Stimulated activated CD4-positive, alpha-beta T cell treated with anti-CD3 and anti-CD28 coated beads, Interleukin-2, amount 100 ng/mL, for 4 hours (primary cell): ENCODE measurements around the gene RNPS1.

ENCODE experiments used
- DNase-seq: peaks from one replicate; pipeline ENCODE4 v3.0.0-alpha.2; 2020; ENCODE audit warnings: low read depth

RNPS1 gene

DNA sequence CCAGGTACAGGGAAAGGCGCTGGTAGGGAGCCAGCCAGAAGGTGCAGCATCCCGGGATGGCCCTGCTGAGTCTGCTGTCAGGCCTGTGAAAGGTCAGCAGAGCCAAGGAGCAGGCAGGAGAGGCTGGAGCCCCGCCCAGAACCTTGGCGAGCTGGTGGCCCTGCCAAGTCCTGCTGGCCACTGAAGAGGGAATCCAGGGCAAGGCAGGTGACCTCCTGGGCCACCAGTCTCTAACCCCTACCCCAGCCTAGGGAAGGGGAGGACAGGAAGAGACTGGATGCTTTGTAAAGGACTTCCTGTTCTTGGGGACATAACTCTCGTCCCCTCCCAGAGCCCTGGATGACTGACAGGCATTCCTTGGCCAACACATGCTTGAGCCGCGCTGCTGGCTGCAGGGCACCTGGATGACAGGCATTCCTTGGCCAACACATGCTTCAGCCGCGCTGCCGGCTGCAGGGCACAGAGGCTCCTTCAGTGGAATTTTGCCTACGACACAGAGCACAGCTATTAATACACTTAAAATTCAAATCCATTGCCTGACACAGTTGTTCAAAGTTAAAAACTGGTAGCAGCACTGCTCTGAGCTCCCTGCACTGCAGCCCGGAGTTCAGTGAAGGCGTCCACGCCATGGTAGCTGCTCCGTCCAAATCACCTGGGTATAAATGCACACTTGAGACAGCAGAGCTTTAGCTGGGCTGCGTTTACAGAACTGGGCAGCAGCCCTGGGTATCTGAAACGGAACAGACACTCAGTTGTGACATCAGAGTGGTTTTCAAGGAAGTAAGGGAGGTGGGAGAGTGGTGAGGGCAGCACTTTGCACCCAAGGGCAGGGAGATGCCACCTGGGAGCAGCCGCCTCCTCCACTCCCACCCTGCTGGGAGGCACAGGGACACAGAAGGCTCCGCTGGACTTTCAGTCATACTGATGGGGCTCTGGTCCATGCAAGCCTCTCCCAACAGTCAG, 55.3 kb downstream of the RNPS1 start:
- DNase-seq, result no peak

DNA sequence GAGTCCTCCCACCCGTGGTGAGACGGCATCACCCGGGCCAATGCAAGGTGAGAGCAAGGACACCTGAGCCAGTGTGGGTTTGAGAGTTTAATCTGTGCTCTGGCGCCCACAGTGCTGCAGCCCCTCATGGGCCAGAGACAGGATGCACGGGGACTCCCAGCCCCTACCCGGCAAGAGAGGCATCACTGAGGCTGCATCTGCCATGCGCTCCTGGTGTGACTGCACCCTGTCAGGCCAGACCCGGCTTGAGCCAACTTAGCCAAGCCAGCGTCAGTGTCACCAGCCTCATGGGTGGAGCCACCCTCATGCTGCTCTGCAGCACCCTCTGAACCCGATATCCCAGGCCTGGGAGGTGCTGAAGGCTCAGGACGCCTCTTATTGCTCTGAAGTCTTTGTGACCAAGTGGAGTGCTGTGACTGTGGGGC, 56.0 kb downstream of the RNPS1 start:
- DNase-seq, result no peak

DNA sequence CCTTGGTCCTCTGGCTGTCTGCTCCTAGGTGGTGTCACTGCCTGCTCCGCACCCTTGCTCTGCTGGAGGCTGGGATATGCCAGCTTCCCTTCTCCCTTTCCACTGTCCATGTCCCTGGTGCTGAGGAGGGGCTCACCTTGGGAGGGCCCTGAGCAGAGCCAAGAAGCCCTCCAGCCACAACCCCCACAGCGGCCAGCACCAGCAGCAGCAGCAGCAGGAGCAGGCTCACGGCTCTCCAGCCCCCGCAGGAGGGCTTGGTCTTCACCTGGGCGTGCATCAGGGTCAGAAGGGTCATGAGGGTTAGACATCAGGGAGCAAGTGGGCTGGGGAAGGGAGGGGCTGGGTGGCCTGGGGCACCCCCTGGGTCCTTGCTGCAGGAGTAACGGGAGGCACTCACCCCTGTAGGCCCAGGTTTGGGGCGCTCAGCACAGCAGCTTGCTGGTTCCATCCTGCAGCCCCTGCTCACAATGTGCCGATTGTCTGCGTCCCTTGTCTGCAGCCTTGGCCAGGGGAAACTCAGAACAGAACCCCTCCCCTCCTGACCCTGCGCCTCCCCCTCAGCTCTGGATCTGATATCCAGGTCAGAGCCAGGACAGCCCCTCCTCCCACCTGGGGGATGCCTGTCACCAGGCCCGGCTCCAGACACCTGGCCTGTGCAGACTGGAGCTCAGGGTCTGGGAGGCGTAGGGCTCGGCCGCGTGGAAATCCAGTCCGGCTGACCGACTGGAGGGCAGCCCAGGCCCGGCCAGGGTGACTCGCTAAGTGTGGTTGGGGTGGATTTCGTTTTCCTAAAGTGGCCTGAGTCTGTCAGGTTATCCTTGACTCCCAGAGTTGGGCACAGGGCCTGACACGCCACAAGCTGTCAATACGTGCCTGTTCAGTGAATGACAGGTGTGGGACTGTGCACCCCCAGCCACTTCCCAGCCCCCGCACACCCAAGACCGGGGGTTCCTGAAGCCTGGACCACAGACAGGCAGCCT, 57.2 kb downstream of the RNPS1 start, which contains the start of gene BRICD5:
Gene BRICD5, minus strand, starts transcription at position 478 of the 980 bp plus-strand sequence. Its CDS starts 30 bp downstream, at position 448.
- DNase-seq, result no peak

DNA sequence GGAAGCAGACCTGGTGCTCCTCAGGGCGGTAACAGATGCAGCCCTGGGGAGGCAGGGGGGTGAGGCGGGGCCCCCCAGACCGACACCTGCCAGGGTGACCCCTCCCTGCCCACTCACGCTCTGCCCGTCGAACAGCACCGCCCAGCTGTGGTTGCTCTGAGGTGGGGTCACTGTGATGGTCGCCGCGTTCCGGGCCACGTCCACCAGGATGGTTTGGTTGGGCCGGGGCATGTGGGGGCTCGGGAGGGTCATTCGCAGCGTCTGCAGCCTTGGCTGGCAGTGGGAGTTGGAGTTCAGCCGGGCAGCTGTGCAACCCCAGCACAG, 58.0 kb downstream of the RNPS1 start:
- DNase-seq, result no peak

DNA sequence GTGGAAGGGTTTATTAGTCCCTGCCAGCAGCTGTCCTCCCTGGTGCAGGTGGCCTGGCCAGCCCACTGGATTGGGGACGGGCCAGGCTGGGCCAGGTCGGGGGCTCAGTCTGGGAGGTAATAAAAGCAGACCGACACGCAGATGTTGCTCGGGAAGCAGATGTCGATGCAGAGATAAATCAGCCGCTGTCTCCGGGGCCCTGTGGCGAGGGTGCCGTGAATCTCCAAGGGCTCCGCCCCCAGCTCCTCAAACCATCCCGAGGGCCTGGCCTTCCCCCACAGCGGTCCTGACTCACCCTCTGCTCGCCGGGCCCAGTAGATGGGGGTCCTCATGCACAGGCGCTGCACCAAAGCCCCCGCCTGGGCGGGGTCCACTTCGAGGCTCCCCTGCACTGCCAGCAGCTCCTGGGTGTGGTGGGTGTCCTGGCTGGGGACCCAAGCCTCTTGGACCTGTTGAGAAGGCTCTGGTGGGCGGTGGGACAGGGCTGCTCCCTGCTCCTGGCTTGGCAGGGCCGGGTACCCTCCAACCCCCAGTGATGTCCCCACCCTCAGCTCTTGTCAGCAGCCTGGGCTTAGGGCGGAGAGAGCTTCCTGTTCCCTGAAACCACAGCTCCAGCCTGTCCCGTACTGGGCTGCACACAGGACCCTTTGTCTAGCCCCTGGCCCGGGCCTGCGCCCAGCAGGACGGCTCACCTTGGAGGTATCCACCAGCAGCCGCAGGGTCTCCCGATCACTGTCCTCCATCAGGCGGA, 58.5 kb downstream of the RNPS1 start:
- no peak for DNase-seq

DNA sequence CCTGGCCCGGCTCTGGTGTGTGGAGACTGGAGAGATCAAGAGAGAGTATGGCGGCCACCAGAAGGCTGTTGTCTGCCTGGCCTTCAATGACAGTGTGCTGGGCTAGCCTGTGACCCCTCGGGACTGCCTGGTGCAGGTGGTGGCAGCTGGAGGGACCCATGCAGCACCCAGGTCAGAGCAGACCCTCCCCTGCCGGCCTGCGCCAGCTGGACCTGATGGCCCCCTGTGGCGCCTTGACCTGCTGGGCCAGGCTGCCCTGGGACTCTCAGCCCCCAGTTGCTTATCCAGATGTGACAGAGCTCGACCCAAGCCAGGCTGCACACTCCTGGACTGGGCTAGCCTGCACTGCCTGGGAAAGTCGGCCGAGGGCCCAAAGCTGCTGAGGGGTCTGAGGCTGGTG, 59.2 kb downstream of the RNPS1 start:
- no peak for DNase-seq

DNA sequence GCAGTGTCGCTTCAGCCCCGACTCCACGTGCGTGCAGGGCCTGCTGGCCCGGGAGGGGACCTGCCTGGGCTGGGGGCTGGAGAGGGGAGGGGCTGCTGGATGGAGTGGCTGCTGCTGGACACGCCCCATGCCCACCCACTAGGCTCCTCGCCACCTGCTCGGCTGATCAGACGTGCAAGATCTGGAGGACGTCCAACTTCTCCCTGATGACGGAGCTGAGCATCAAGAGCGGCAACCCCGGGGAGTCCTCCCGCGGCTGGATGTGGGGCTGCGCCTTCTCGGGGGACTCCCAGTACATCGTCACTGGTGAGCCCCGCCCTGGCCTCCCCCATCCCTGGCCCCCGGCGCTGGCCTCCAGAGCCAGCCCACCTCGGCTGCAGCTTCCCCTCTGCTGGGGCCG, 59.6 kb downstream of the RNPS1 start:
- DNase-seq, result no peak

DNA sequence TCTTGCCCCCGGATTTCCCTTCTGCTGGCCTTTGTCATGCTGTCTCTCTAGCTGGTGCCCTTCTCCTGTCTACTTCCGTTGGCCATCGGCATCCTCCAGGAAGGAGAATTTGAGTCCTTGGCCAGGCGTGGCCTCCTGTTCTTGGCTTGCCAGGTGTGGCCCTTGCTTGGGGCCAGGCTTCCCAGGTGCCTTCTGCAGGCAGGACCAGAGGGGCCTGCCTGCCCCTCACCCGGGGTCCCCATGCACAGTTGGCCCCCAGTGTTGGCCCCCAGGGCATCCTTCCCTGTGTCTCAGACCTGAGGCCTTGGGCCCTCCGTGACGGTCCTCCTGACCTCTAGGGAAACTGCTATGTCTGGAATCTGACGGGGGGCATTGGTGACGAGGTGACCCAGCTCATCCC, 60.1 kb downstream of the RNPS1 start:
- DNase-seq, result no peak

DNA sequence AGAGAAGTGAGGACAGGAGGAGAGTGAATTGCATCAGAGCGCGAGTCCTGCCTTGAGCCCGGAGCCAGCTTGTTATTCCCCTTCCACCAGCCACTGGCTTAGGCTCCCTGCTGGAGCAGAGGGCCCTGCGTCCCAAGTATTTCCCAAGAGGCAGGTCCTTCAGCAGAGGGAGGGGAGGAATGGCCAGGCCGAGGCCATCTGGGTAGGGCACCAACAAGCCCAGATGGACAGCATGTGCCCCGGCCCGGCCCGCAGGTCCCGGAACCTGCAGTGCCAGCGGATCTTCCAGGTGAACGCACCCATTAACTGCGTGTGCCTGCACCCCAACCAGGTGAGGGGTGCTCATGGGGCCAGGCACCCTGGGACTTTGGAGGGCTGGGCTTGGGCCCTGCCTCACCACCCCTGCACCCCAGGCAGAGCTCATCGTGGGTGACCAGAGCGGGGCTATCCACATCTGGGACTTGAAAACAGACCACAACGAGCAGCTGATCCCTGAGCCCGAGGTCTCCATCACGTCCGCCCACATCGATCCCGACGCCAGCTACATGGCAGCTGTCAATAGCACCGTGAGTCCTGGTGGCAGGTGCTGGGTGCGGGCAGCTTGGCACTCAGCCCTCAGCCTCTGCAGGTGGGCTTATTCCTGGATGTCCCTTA, 61.0 kb downstream of the RNPS1 start:
- no peak for DNase-seq

DNA sequence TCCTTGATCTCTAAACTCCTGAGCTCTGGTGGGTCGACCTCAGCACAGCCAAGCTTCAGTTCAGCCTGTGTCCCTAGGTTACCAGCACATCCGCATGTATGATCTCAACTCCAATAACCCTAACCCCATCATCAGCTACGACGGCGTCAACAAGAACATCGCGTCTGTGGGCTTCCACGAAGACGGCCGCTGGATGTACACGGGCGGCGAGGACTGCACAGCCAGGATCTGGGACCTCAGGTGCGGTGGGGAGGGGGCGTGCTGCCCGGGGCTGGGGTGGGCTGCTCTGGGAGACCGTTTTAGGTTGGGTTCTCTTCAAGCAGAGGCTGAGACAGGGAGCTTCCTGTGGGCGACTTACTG, 61.5 kb downstream of the RNPS1 start:
- DNase-seq, result no peak

DNA sequence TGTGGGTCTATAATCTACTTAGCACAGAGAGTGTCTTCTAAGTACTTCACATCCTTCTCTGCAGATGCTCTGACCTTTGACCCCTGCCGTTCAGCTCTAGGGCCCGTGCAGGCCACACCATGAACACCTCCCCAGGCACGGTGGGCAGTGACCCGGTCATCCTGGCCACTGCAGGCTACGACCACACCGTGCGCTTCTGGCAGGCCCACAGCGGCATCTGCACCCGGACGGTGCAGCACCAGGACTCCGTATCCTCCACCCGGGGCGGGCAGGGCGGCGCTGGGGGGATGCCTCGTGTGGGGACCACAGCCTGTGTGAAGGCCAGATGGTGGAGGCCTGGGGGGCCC, 62.0 kb downstream of the RNPS1 start:
- no peak for DNase-seq

DNA sequence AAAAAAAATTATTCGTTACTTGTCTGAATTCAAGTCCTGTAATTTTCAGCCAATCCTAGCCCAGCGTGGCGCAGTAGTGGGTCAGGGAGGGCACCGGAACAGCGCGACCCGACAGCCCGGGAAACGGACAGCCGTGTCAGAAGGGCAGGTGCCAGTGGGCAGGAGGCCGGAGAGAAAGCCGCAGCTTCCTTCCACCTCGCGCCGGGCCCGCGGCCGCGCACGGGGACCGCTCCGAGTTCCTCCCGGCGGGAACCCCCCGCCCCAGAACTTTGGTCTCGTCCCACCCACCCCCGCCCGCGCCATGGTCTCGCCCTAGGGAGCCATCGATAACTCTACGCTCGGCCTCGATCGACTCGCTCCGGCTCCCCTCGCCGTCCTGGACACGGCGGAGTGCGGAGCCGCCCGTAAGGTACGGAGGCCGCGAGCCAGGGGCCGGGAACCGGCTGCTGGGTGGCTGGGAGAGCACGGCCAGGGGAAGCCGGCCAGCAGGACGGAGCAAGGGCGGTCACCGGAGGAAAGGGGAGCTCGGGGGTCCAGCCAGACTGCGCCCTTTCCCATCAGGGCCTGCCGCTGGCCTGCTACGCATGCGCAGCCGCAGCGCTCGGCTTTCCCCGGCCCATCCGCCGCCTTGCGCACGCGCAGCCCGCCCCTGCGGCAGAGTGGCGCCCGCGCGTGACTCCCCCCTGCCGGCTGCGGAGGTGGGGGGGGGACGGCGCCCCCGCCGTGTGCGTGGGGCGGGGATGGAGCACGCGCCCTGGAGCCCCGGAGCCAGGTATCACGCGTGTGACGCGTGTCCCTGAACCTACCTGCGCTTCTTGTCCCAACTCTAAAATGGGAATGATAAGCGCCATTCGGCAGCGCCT, 62.6 kb downstream of the RNPS1 start, which contains the start of gene MLST8:
Gene MLST8, plus strand, starts transcription at position 351 of the 863 bp plus-strand sequence. CDS start 632 bp downstream, outside the sequence.
- DNase-seq, result peak; percentile 88

DNA sequence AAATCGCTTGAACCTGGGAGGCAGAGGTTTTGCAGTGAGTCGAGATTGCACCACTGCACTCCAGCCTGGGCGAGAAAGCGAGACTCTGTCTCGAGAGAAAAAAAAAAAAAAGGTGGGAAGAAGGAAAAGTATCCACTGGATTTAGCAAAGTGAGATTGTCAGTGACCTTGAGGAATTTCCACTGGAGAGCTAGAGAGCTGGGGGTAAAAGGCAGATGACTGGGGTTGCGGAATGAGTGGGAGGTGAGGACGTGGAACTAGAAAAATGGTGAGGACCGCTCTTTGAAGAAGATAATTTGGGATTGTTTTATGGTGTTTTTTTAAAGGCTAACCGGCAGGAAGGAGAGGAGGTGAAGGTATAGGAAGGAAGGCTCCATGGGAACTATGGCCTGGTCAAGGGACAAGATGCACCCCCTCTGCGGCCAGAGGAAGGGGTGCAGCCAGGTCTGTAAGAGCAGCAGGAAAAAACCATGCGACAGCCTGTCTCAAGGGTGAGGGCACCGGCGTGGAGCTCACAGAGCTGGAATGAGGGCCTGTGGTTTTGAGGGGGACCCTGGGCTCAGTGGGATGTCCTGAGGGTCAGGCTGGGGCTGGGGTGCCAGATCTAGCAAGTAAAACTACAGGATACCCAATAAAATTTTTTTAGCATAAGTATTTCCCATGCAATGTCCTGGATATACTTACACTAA, 63.4 kb downstream of the RNPS1 start:
- DNase-seq, result no peak
